Erythroblast (primary cell): ENCODE data around the gene ZBTB20.

Experiments
- GATA1 ChIP-seq: IDR thresholded peaks from 2 replicates; pipeline ENCODE4 v1.6.1; 2011; ENCODE audit warnings: low read depth, mild to moderate bottlenecking, control low read depth, low read length, moderate library complexity
- POLR2A ChIP-seq: IDR thresholded peaks from 2 replicates; pipeline ENCODE4 v1.6.1; 2011; ENCODE audit warnings: mild to moderate bottlenecking, low read length

GRCh38 chr3:114994554-114995341 lies 152.3 kb downstream of the ZBTB20 start:
- TF ChIP-seq POLR2A, result no peak
- TF ChIP-seq GATA1, result no peak
